Activated naive CD8-positive, alpha-beta T cell treated with anti-CD3 and anti-CD28 coated beads, Interleukin-2, amount 50 U/mL, for 24 hours (primary cell): ENCODE results near the gene KRTAP20-2.

ENCODE experiments used
- ATAC-seq: fragments of 150-1000 bp; cut with Tn5 transposase; one replicate; pipeline ENCODE4 v1.10.0; 2021
- DNase-seq: peaks from one replicate; pipeline ENCODE4 v3.0.0; 2021
- H3K27ac Mint-ChIP-seq: one replicate; pipeline ENCODE4 v1.8.0; 2021; ENCODE audit warnings: mild to moderate bottlenecking, mixed read lengths
- H3K27me3 Mint-ChIP-seq: one replicate; pipeline ENCODE4 v1.8.0; 2021; ENCODE audit warnings: mixed read lengths
- H3K36me3 Mint-ChIP-seq: one replicate; pipeline ENCODE4 v1.8.0; 2021; ENCODE audit warnings: low read depth, mixed read lengths
- H3K4me1 Mint-ChIP-seq: one replicate; pipeline ENCODE4 v1.8.0; 2021; ENCODE audit warnings: mixed read lengths
- H3K4me3 Mint-ChIP-seq: one replicate; pipeline ENCODE4 v1.8.0; 2021; ENCODE audit warnings: mild to moderate bottlenecking, moderate library complexity, mixed read lengths
- H3K9me3 Mint-ChIP-seq: one replicate; pipeline ENCODE4 v1.8.0; 2021; ENCODE audit warnings: mixed read lengths

KRTAP20-2 gene

GRCh38 chr21:30629200-30629599, 5.8 kb upstream of the KRTAP20-2 start:
- H3K4me1 Mint-ChIP-seq: no peaks in the 10 kb centered on the region
- ATAC-seq (no peak), DNase-seq (no peak)
- H3K27me3 Mint-ChIP-seq: no peaks in the 10 kb centered on the region
- H3K27ac Mint-ChIP-seq: no peak overlapping the region
- no peaks in the 10 kb centered on the region for H3K9me3 Mint-ChIP-seq
- H3K36me3 Mint-ChIP-seq: no peaks in the 10 kb centered on the region
- no peak overlapping the region for H3K4me3 Mint-ChIP-seq

GRCh38 chr21:30638686-30639085, 3.7 kb downstream of the KRTAP20-2 start:
- no peaks in the 10 kb centered on the region for H3K27me3 Mint-ChIP-seq
- ATAC-seq (no peak), DNase-seq (no peak)
- H3K4me1 Mint-ChIP-seq: no peaks in the 10 kb centered on the region
- H3K9me3 Mint-ChIP-seq: peaks cover 15% of the 10 kb centered on the region
- H3K4me3 Mint-ChIP-seq: no peak overlapping the region
- no peak overlapping the region for H3K27ac Mint-ChIP-seq
- H3K36me3 Mint-ChIP-seq: no peaks in the 10 kb centered on the region

- Mint-ChIP-seq H3K36me3 (no peaks in the 10 kb centered on the region), H3K27me3 (no peaks in the 10 kb centered on the region), H3K27ac (no peak within 1 kb of the TSS), H3K9me3 (peaks cover 23% of the 10 kb centered on the region), H3K4me1 (no peaks in the 10 kb centered on the region), H3K4me3 (no peak within 1 kb of the TSS)
- DNase-seq: no peak
- ATAC-seq: no peak
Observed at GRCh38 chr21:30642564-30642963, 7.6 kb downstream of the KRTAP20-2 start, which contains the start of gene KRTAP20-3. TSS of gene KRTAP20-3 (plus strand) at chr21:30642864.

DNA sequence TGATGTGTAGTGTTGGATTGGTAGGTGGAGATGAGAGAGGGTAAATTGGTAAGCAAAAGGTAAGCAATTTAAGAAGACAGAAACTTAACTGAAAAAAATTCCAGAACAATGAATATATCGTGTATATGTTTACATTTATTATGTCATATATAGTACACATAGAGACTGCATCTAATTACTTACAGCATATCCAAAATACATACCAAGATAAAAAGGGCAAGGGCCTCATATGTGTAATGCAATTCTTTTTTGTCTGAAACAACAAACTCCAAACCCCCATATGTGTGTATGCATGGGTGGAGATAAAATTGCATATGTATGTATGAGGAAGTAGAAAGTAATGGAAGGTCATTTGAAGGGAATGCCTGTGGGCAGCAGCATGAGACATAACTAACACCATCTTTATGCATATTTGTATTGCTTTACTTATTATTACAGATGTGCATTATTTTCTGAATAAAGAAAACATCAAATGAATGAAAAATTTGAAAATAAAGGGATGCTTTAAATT, 12.0 kb downstream of the KRTAP20-2 start:
- DNase-seq: no peak
- no peak overlapping the region for H3K4me3 Mint-ChIP-seq
- no peak overlapping the region for H3K27ac Mint-ChIP-seq
- ATAC-seq: no peak
- no peaks in the 10 kb centered on the region for H3K4me1 Mint-ChIP-seq
- H3K36me3 Mint-ChIP-seq: no peaks in the 10 kb centered on the region
- no peaks in the 10 kb centered on the region for H3K27me3 Mint-ChIP-seq
- H3K9me3 Mint-ChIP-seq: peaks cover 13% of the 10 kb centered on the region

DNA sequence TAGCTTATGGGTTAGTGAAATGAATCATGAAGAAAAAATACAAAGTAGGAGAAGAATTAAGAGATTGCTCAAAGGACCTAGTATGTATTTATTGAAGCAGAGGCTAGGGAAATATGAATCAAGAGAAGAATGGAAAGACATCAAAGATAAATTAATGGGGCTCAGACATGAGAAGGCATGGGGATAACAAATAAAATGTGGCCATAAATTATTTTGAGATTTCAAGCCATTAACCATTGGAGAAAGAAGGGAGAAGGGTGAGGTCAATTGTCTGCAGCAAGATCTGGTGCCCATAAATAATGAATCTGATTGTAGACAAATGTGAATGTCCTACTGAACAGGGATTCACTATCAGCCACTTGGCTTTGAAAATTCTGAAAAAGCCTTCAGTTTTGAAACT, 17.9 kb downstream of the KRTAP20-2 start:
- ATAC-seq (no peak), DNase-seq (no peak)
- Mint-ChIP-seq H3K27ac (no peak overlapping the region), H3K27me3 (peaks cover 2% of the 10 kb centered on the region), H3K4me1 (no peaks in the 10 kb centered on the region), H3K4me3 (no peak overlapping the region), H3K9me3 (peaks cover 8% of the 10 kb centered on the region), H3K36me3 (no peaks in the 10 kb centered on the region)

- no peaks in the 10 kb centered on the region for H3K4me1 Mint-ChIP-seq
- H3K4me3 Mint-ChIP-seq: no peak overlapping the region
- DNase-seq (no peak), ATAC-seq (no peak)
- peaks cover 19% of the 10 kb centered on the region for H3K9me3 Mint-ChIP-seq
- H3K27ac Mint-ChIP-seq: no peak overlapping the region
- no peaks in the 10 kb centered on the region for H3K36me3 Mint-ChIP-seq
- H3K27me3 Mint-ChIP-seq: no peaks in the 10 kb centered on the region
Observed at GRCh38 chr21:30668776-30669175, 33.8 kb downstream of the KRTAP20-2 start.

- ATAC-seq: no peak
- Mint-ChIP-seq H3K4me1 (no peaks in the 10 kb centered on the region), H3K9me3 (peaks cover 19% of the 10 kb centered on the region), H3K36me3 (no peaks in the 10 kb centered on the region), H3K27me3 (no peaks in the 10 kb centered on the region), H3K4me3 (no peak overlapping the region), H3K27ac (no peak overlapping the region)
- no peak for DNase-seq
Observed at GRCh38 chr21:30672985-30673650, 38.1 kb downstream of the KRTAP20-2 start.

DNA sequence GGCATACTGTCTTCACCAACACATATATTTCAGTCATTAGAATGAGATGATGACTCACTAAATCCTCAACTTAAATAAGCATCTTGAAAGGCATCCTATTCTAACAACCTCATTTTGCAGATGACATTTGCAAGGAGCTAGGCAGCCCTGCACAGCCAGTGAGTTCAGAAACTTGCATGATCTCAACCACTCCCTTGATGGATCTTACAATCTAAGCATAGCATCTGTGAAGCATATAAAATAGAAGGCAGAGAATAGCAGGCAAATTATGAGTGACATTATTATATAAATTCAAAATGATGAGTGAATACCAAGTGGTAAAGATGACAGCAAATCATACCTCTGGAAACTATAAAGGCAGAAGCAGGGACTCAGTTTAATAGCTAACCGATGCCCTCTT, 39.3 kb downstream of the KRTAP20-2 start:
- H3K27ac Mint-ChIP-seq: no peak overlapping the region
- peaks cover 19% of the 10 kb centered on the region for H3K9me3 Mint-ChIP-seq
- H3K27me3 Mint-ChIP-seq: no peaks in the 10 kb centered on the region
- ATAC-seq (no peak), DNase-seq (no peak)
- H3K36me3 Mint-ChIP-seq: no peaks in the 10 kb centered on the region
- no peak overlapping the region for H3K4me3 Mint-ChIP-seq
- no peaks in the 10 kb centered on the region for H3K4me1 Mint-ChIP-seq

DNA sequence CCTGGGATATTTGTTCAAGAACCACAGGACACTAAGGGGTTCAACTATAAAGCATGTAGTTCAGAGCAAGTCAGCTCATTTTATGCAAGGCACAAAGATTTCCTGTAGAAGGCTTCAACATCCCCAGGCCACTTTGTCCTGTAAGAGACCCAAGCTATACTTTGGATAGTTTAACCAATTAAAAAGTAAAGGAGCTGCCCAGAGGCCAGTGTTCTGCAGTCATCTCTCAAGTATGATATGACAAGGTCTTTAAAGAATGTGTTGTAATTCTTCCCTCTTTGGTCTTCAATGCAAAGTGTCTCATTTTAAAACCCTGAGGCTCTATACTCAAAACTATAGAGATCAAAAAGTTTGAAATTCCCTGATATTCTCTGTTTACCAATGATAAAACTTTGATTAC, 41.7 kb downstream of the KRTAP20-2 start:
- no peak overlapping the region for H3K27ac Mint-ChIP-seq
- peaks cover under 1% of the 10 kb centered on the region for H3K9me3 Mint-ChIP-seq
- no peaks in the 10 kb centered on the region for H3K36me3 Mint-ChIP-seq
- DNase-seq (no peak), ATAC-seq (no peak)
- H3K4me1 Mint-ChIP-seq: no peaks in the 10 kb centered on the region
- no peak overlapping the region for H3K4me3 Mint-ChIP-seq
- no peaks in the 10 kb centered on the region for H3K27me3 Mint-ChIP-seq

- DNase-seq (no peak), ATAC-seq (no peak)
- no peaks in the 10 kb centered on the region for H3K9me3 Mint-ChIP-seq
- H3K4me1 Mint-ChIP-seq: no peaks in the 10 kb centered on the region
- no peaks in the 10 kb centered on the region for H3K27me3 Mint-ChIP-seq
- H3K36me3 Mint-ChIP-seq: no peaks in the 10 kb centered on the region
- H3K4me3 Mint-ChIP-seq: no peak overlapping the region
- no peak overlapping the region for H3K27ac Mint-ChIP-seq
Observed at GRCh38 chr21:30680586-30680985, 45.6 kb downstream of the KRTAP20-2 start.

- Mint-ChIP-seq H3K4me1 (no peaks in the 10 kb centered on the region), H3K27me3 (no peaks in the 10 kb centered on the region), H3K4me3 (no peak overlapping the region), H3K36me3 (no peaks in the 10 kb centered on the region), H3K9me3 (no peaks in the 10 kb centered on the region), H3K27ac (no peak overlapping the region)
- no peak for DNase-seq
- no peak for ATAC-seq
Observed at GRCh38 chr21:30684506-30684905, 49.5 kb downstream of the KRTAP20-2 start.
